ENCODE results near the gene CHMP6. TPM values are rescaled to one million over a fixed set of nuclear protein-coding genes. Genes with fewer than 3 reads are reported as not detected.

The CHMP6 gene
- total and polyA plus RNA-seq, 9 of the 15 experiments (the other 6 are each of a cell fraction or from before 2014, with no cell fraction given), result 0.25 to 30.4 (median 13.4) TPM

DNA sequence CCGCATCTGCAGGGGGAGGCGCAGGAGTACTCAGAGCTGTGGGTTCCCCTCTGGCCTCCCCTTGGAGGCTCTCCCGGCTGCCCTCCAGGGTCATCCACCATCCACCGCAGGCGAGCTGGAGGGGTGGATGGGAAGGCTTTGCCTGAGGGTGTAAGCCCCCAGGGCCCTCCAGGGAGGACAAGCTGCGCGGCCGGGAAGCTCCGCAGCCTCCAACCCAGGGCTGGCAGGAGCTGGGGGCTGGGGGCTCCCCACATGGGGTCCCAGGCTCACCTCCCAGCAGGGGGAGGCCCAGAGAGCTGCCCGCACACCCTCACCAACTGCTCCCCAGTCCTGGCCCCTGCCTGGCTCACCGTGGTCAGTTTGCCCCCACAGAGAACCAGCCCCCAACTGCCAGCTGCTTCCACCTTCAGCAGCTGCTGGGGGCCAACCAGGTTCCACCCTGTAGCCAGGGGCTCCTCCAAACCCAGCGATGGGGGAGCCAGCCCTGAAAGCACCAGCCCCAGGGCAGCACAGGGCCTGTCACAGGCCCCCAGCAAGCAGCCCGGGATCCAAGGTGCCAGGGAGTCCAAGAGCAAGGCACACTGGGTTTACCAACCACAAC is 19.8 kb upstream of the CHMP6 start (continued):
- TF ChIP-seq ZZZ3 (IDR thresholded peaks at IDR 0.05) (no peak), KAT7 (CRISPR knock-in tag; IDR thresholded peaks at IDR 0.05; ENCODE audit: borderline replicate concordance) (no peak), SREBF1 (IDR thresholded peaks at IDR 0.05; ENCODE audit: borderline replicate concordance, low read depth, low read length) (no peak), ZNF274 (IDR thresholded peaks at IDR 0.05; ENCODE audit: borderline replicate concordance, low read depth, low read length) (no peak), RFX7 (CRISPR knock-in tag; IDR thresholded peaks at IDR 0.05) (no peak), GABPB2 (CRISPR knock-in tag; conservative IDR thresholded peaks at IDR 0.05) (no peak)

DNA sequence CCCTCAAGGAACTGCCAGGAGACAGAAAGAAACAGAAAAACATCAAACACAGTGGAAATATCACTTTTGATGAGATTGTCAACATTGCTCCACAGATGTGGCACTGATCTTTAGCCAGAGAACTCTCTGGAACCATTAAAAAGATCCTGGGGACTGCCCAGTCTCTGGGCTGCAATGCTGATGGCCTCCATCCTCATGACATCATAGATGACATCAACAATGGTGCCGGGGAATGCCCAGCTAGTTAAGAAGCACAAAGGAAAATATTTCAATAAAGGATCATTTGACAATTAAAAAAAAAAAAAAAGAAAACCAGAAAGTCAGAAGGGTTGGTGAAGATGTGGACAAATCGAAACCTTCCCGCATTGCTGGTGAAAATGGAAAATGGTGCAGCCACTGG is 14.9 kb upstream of the CHMP6 start:
- no TSS peak for BruUV-seq (replicated peaks)
- intact Hi-C loops (cut with micrococcal nuclease), result no loop called here
- Histone ChIP-seq H3K27me3 (ENCODE audit: control insufficient read depth in 2 of 2, insufficient read depth in 2 of 2, low read length in 2 of 2) (peaks cover 6 to 14% of the 10 kb centered on the region in 2 experiments; a peak in 4 of 5 replicates), H3K9me1 (ENCODE audit: control insufficient read depth, insufficient read depth, low read length) (no peaks in the 10 kb centered on the region), H3K4me2 (ENCODE audit: insufficient read depth, low read length) (no peak overlapping the region), H3K36me3 (ENCODE audit: control insufficient read depth, insufficient read depth, low read length) (no peaks in the 10 kb centered on the region), H3K79me2 (ENCODE audit: control insufficient read depth, insufficient read depth, low read length) (no peaks in the 10 kb centered on the region), H3K9ac (ENCODE audit: insufficient read depth in 1 of 2, low read depth in 2 of 2, low read length in 2 of 2) (no peak overlapping the region), H4K20me1 (replicated peaks; ENCODE audit: control insufficient read depth, insufficient read depth, low read length) (no peaks in the 10 kb centered on the region), H3K27ac (ENCODE audit: extremely low read depth, low read depth, low read length) (no peak overlapping the region), H2AFZ (ENCODE audit: low read depth, low read length) (no peak overlapping the region), H3K4me1 (replicated peaks in 1 of 2; ENCODE audit: control insufficient read depth in 2 of 2, insufficient read depth in 2 of 2, low read length in 2 of 2) (peaks cover 0 to 30% of the 10 kb centered on the region in 2 experiments; a peak in 3 of 5 replicates), H3K9me3 (replicated peaks; ENCODE audit: control insufficient read depth, insufficient read depth, low read depth, low read length) (no peaks in the 10 kb centered on the region), H3K4me3 (no peak overlapping the region)
- FAIRE-seq, result no peak
- in situ Hi-C loops (cut with MboI), result no loop called here
- POLR2A ChIA-PET, result interaction anchor here (0.6 kb wide), 1 partner anchor 8 kb away, joined by 3 read pairs; no protein-coding TSS in a partner anchor
- ATAC-seq, result no peak
- DNase-seq (ENCODE audit: extremely low read depth in 1 of 4, low spot score in 3 of 4), result no peak
- 9% methylated on average over 3 of the region's 3 CpGs for WGBS (ENCODE audit: insufficient coverage, low coverage, missing lambda C conversion rate)
- CTCF ChIA-PET (ENCODE audit: low intra/inter-chr PET ratio), result no interaction called here
- TF ChIP-seq ZFP1 (CRISPR knock-in tag; IDR thresholded peaks at IDR 0.05) (no peak), PCBP2 (IDR thresholded peaks at IDR 0.05; ENCODE audit: low read depth, low read length, poor library complexity, severe bottlenecking) (no peak), MYBL2 (IDR thresholded peaks at IDR 0.05; ENCODE audit: low read depth) (no peak), MYBL2 (CRISPR knock-in tag; IDR thresholded peaks at IDR 0.05; ENCODE audit: borderline replicate concordance) (no peak), SP1 (CRISPR knock-in tag; IDR thresholded peaks at IDR 0.05) (no peak), ETV6 (IDR thresholded peaks at IDR 0.05; ENCODE audit: borderline replicate concordance in 1 of 2, low read depth in 2 of 2, low read length in 1 of 2) (no peak), ETV6 (CRISPR knock-in tag; IDR thresholded peaks at IDR 0.05; ENCODE audit: borderline replicate concordance) (no peak), GATAD2A (IDR thresholded peaks at IDR 0.05) (no peak), ZNF212 (CRISPR knock-in tag; IDR thresholded peaks at IDR 0.05) (no peak), MCM2 (IDR thresholded peaks at IDR 0.05; ENCODE audit: low read depth) (no peak), POLR2A (conservative IDR thresholded peaks at IDR 0.05) (no peak), ATF7 (IDR thresholded peaks at IDR 0.05) (no peak)
- TF ChIP-seq, protein P1, sequence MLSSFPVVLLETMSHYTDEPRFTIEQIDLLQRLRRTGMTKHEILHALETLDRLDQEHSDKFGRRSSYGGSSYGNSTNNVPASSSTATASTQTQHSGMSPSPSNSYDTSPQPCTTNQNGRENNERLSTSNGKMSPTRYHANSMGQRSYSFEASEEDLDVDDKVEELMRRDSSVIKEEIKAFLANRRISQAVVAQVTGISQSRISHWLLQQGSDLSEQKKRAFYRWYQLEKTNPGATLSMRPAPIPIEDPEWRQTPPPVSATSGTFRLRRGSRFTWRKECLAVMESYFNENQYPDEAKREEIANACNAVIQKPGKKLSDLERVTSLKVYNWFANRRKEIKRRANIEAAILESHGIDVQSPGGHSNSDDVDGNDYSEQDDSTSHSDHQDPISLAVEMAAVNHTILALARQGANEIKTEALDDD (IDR thresholded peaks at IDR 0.05), result no peak
- TF ChIP-seq, protein P2, sequence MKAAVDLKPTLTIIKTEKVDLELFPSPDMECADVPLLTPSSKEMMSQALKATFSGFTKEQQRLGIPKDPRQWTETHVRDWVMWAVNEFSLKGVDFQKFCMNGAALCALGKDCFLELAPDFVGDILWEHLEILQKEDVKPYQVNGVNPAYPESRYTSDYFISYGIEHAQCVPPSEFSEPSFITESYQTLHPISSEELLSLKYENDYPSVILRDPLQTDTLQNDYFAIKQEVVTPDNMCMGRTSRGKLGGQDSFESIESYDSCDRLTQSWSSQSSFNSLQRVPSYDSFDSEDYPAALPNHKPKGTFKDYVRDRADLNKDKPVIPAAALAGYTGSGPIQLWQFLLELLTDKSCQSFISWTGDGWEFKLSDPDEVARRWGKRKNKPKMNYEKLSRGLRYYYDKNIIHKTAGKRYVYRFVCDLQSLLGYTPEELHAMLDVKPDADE (conservative IDR thresholded peaks at IDR 0.05; ENCODE audit: control insufficient read depth, low read depth, low read length), result no peak
